GM13977 (cell line): ENCODE data around the gene TARBP2.

ENCODE experiments used
- DNase-seq: peaks from one replicate; pipeline ENCODE4 v3.0.0; 2012; ENCODE audit warnings: low spot score
- in situ Hi-C: fragments of 300-500 bp; cut with MboI; formaldehyde crosslinking; loops from one replicate; pipeline ENCODE4 v1.12.0; 2022; ENCODE audit warnings: low sequenced_read_pairs, low pct_unique_long_range_greater_than_20kb, mixed read lengths, inconsistent platforms; ENCODE audit not compliant: unreplicated experiment
- TF ChIP-seq, protein P1 (sequence below): IDR thresholded peaks from 2 replicates; pipeline ENCODE4 v1.5.1; 2012; ENCODE audit warnings: mild to moderate bottlenecking, control low read depth; ENCODE audit not compliant: insufficient read depth; ENCODE audit errors: extremely low read depth, missing control alignments

The TARBP2 gene

DNA sequence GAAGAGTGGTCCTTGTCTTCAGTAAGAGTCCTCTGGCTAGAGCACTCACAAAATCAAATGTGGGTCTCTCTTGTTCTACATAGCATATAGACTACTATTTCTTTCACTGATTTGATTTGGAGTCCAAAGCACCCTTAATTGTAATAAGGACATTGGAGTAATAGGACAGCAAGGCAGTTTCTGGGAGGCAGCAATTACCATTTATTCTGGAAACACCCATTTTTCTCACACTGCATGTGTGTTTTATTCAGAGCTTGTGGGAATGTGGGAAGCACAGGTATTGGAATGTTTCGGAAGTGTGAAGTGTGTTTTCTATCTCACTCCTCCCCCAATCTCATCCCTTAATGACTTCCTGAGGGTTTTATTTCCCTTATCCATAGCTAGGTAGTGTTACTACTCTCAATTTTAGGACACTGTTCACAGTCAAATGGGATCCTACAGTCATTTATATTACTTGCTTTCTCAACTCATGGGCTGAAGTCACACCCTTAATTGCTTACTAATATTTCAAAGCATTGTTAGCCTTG is 29.0 kb upstream of the TARBP2 start:
- TF ChIP-seq, protein P1, sequence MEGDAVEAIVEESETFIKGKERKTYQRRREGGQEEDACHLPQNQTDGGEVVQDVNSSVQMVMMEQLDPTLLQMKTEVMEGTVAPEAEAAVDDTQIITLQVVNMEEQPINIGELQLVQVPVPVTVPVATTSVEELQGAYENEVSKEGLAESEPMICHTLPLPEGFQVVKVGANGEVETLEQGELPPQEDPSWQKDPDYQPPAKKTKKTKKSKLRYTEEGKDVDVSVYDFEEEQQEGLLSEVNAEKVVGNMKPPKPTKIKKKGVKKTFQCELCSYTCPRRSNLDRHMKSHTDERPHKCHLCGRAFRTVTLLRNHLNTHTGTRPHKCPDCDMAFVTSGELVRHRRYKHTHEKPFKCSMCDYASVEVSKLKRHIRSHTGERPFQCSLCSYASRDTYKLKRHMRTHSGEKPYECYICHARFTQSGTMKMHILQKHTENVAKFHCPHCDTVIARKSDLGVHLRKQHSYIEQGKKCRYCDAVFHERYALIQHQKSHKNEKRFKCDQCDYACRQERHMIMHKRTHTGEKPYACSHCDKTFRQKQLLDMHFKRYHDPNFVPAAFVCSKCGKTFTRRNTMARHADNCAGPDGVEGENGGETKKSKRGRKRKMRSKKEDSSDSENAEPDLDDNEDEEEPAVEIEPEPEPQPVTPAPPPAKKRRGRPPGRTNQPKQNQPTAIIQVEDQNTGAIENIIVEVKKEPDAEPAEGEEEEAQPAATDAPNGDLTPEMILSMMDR, result no peak
- no peak for DNase-seq
- in situ Hi-C loops, result no loop called here

DNA sequence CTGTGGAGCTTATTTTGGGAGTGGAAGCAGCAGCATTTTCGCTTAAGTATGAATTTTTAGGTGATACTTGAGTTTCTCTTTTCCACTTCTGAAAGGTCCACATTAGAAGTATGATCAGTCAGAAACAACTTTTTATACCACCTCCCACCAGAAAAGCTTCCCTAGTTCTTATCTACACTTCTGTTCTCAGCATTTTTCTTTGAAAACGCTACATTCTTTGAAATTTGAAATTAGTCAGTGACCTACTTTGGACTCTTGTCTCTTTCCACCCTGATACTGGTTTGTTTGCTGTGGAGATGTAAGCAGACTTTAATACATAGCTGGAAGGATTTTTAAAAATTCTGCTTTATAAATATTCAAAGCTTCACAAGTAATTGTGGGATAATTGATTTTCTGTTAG is 27.0 kb upstream of the TARBP2 start:
- DNase-seq, result no peak

DNA sequence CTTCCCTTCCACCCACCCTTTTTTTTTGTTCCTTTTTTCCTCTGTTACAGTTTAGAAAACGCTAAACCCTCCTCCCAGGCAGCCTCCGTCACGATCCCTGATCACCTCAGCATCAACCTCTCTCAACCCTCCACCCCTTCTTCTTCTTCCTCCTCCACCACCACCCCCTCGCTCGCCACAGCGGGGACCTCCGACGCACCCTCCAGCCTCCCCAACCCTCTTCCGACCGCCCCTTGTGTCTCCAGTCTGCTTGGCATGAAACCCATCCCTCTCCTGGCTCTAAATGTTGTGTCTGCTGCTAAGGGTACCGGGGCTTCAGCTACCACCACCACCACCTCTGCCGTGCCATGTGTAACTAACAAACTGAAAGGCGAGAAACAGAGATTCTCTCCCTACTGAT is 26.3 kb upstream of the TARBP2 start:
- in situ Hi-C loops, result no loop called here
- TF ChIP-seq, protein P1, result no peak
- no peak for DNase-seq

More for the DNA sequence above, 27.0 kb upstream of the TARBP2 start:
- in situ Hi-C loops, result no loop called here
- TF ChIP-seq, protein P1, result no peak

DNA sequence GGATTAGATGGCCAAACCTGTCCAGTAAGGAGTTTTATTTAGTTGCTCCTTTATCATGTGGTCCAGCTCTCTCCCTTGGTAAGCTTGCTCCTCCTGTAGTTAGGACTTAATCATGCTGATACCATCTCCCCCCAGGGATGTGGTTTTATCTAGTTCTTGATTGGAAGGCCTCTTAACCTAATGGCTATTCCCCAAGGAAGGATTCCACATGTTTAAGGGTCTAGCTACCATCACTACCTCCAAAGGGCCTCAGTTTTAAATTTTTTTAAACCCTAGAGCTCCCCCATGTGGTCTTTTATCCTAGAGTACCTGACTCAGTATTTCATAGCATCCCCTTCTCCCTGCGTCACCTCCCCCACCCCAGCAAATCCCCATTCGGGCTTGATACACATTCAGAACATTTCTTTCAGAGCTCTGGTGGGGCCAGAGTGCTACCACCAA is 24.3 kb upstream of the TARBP2 start:
- DNase-seq, result no peak
- TF ChIP-seq, protein P1, result peak; percentile 22
- in situ Hi-C loops, result no loop called here

DNA sequence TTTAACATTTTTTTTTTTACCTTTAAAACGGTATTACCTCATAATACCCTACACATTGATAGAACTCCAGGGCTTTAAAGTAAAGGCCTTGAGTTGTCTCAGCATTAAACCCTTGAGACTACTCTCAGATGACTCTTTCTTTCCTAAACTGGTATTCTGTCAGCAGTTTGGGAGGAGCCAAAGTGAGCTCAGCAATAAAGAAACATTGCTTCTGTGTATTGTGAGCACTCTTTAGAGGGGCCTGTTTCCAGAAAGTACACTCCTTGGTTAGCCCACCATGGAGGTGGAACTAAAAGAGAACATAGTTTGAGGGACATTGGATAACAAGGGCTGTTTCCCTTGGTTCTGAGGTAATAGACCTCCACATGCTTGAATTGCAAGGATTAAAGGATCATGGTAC is 22.2 kb upstream of the TARBP2 start:
- DNase-seq, result no peak
- TF ChIP-seq, protein P1, result no peak
- in situ Hi-C loops, result no loop called here

DNA sequence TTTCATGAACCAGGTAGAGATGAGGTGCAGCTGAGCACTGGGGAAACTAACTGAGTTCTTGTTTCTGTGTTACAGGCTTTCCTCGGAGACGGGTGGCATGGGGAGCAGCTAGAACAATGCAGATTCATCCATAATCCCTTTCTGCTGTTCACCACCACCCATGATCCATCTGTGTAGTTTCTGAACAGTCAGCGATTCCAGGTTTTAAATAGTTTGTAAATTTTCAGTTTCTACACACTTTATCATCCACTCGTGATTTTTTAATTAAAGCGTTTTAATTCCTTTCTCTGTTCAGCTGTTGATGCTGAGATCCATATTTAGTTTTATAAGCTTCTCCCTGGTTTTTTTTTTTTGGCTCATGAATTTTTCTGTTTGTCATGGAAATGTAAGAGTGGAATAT is 21.8 kb upstream of the TARBP2 start:
- in situ Hi-C loops, result no loop called here
- TF ChIP-seq, protein P1, result no peak
- DNase-seq, result no peak
